HUES64 (cell line): ENCODE measurements around the gene SNX2.
"Not testable (repeated sequence)": the region's sequence is repeated elsewhere in the genome, so short reads cannot be mapped to it uniquely, and the experiment has no call there.

Experiments
- H3K27ac ChIP-seq: 2 replicates; pipeline ENCODE4 v1.7.0; 2013; ENCODE audit warnings: low read depth, low read length, inconsistent platforms
- H3K27me3 ChIP-seq: 2 replicates; pipeline ENCODE4 v1.6.1; 2013; ENCODE audit warnings: mild to moderate bottlenecking, low read length; ENCODE audit not compliant: insufficient read depth
- H3K36me3 ChIP-seq: 2 replicates; pipeline ENCODE4 v1.6.1; 2013; ENCODE audit warnings: mild to moderate bottlenecking, low read length; ENCODE audit not compliant: insufficient read depth
- H3K4me1 ChIP-seq: 2 replicates; pipeline ENCODE4 v1.6.1; 2013; ENCODE audit warnings: mild to moderate bottlenecking, low read length, moderate library complexity; ENCODE audit not compliant: insufficient read depth
- H3K4me3 ChIP-seq: 2 replicates; pipeline ENCODE4 v1.5.1; 2013; ENCODE audit warnings: mild to moderate bottlenecking, low read length, moderate library complexity
- H3K9ac ChIP-seq: 2 replicates; pipeline ENCODE4 v1.6.1; 2013; ENCODE audit warnings: mild to moderate bottlenecking, low read depth, low read length
- H3K9me3 ChIP-seq: 2 replicates; pipeline ENCODE4 v1.6.1; 2013; ENCODE audit warnings: low read depth, low read length; ENCODE audit not compliant: insufficient read depth
- WGBS: fragments of 150-250, 120-280 bp; methylation state at CpG from one replicate; pipeline ENCODE4 v1.1.7; 2013; ENCODE audit warnings: missing lambda C conversion rate; 5-methylcytosine and 5-hydroxymethylcytosine counted together

SNX2 gene

GRCh38 chr5:122753500-122753899 lies 21.4 kb upstream of the SNX2 start:
- Histone ChIP-seq H3K27me3 (no peaks in the 10 kb centered on the region), H3K4me1 (peaks cover 11% of the 10 kb centered on the region), H3K4me3 (no peak overlapping the region)

GRCh38 chr5:122755783-122756182 lies 19.1 kb upstream of the SNX2 start:
- H3K27ac ChIP-seq = no peak overlapping the region
- no peak overlapping the region for H3K9ac ChIP-seq
- no peaks in the 10 kb centered on the region for H3K9me3 ChIP-seq
- WGBS = 96% methylated on average over 2 of the region's 2 CpGs
- H3K27me3 ChIP-seq = no peaks in the 10 kb centered on the region
- H3K4me1 ChIP-seq = peaks cover 11% of the 10 kb centered on the region
- no peaks in the 10 kb centered on the region for H3K36me3 ChIP-seq
- no peak overlapping the region for H3K4me3 ChIP-seq

More at GRCh38 chr5:122753500-122753899, 21.4 kb upstream of the SNX2 start:
- Histone ChIP-seq H3K27ac (no peak overlapping the region), H3K36me3 (no peaks in the 10 kb centered on the region), H3K9me3 (no peaks in the 10 kb centered on the region), H3K9ac (no peak overlapping the region)

- Histone ChIP-seq H3K4me3 (no peak overlapping the region), H3K9me3 (no peaks in the 10 kb centered on the region), H3K9ac (no peak overlapping the region), H3K4me1 (peaks cover 6% of the 10 kb centered on the region; the same call in 1 of the 2 replicates), H3K36me3 (no peaks in the 10 kb centered on the region), H3K27me3 (no peaks in the 10 kb centered on the region), H3K27ac (no peak overlapping the region)
- 100% methylated on average over 1 of the region's 2 CpGs for WGBS
Observed at GRCh38 chr5:122756264-122756911, 18.5 kb upstream of the SNX2 start.

DNA sequence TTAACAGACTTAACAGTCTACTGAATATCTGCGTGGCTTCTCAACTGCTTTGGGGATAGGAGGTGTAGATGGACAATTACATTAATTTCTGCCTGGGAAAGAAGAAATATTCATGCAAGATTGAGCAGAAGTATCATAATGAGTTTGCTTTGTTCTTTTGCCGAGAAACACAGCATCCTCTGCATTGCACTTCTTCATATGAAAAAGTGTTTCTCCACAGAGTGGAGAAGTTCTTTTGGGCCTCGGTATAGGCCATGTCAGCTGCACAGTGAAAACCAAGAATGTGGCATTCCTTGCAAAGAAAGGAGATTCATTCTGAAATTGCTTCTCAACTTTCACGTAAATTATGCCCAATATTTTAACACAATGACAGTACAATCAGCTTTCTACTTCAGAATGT lies 17.6 kb upstream of the SNX2 start:
- H3K4me3 ChIP-seq = no peak overlapping the region
- 92% methylated on average over 4 of the region's 4 CpGs for WGBS
- H3K36me3 ChIP-seq = no peaks in the 10 kb centered on the region
- H3K9ac ChIP-seq = no peak overlapping the region
- no peak overlapping the region for H3K27ac ChIP-seq
- peaks cover 2% of the 10 kb centered on the region; the same call in 1 of the 2 replicates for H3K4me1 ChIP-seq
- no peaks in the 10 kb centered on the region for H3K27me3 ChIP-seq
- no peaks in the 10 kb centered on the region for H3K9me3 ChIP-seq

DNA sequence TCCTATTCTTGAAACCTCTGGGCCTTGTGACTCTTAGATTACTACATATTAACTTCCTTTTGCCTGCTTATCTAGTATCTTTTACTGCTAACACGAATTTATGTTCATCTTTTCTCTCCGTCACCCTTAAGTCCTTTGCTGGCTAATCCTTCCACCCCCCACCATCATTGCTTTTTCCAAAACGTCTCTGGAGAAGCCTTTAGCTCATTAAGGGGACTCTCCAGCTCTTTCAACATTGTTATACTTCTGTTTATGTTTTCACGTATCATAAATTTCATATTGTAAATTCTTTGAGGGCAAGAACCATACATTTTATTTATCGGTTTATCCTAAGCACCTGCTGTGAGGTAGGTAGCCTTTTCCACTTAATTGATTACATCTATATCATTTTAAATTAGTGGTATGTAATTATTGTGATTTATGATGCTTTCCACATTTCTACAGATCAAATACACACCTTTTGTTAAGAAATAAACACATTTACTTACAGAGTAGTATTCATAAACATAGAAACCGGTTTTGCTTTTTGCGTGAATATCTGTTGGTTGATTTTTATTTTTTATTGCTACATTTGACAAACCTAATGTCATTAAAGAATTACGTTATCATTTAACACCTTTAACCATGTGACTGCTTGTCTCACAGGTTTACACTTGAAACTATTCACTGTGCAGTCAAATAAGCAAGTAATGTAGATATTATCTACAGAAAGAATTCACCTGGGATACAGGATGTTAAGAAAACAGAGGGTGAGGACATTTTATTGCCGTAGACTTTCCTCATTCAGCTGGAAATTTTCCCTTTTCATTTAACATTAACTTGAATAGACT lies 15.4 kb upstream of the SNX2 start:
- no peak overlapping the region for H3K27ac ChIP-seq
- no peak overlapping the region for H3K4me3 ChIP-seq
- H3K9ac ChIP-seq = no peak overlapping the region
- peaks cover 2% of the 10 kb centered on the region; the same call in 1 of the 2 replicates for H3K4me1 ChIP-seq
- no peaks in the 10 kb centered on the region for H3K36me3 ChIP-seq
- H3K9me3 ChIP-seq = no peaks in the 10 kb centered on the region
- no peaks in the 10 kb centered on the region for H3K27me3 ChIP-seq
- WGBS = 88% methylated on average over 5 of the region's 9 CpGs

DNA sequence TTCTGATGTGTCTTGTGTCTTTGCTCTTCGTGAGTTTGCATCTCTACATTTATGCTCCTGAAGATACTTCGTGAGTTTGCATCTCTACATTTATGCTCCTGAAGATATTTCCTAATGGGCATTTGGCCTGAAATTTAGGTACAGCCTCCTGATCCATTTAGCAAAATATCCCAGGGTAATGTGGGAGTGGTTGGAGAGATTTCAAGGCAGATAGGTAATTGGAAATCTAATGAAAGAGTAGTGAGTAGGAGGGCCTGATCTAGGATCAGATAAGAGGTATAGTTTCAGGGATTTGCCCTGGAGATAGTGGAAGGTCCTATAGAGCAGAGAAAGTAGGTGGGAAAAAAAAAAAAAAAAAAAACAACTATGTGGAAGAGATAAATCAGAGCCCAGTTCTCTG lies 14.6 kb upstream of the SNX2 start:
- Histone ChIP-seq H3K27me3 (no peaks in the 10 kb centered on the region), H3K36me3 (no peaks in the 10 kb centered on the region), H3K9me3 (no peaks in the 10 kb centered on the region), H3K4me1 (peaks cover 2% of the 10 kb centered on the region; the same call in 1 of the 2 replicates), H3K27ac (no peak overlapping the region), H3K4me3 (no peak overlapping the region), H3K9ac (no peak overlapping the region)
- 84% methylated on average over 2 of the region's 2 CpGs for WGBS

DNA sequence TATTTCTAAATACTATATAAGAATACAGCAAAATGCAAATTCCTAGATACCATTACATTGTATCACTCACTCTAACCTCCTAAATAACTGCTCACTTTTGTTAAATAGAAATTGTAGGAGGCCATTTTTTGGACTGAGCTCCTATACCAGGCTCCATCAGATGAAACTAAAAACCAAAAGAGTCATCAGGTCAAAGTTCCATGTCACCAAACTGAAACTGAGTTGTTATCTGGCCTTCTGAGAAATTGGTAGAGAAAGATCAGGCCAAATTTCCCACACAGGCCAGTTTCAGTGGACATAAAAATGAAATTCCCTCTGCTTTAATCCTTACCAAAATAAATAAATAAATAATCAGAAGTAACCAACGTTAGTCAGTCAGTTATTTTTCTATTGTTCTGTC lies 13.8 kb upstream of the SNX2 start:
- Histone ChIP-seq H3K36me3 (no peaks in the 10 kb centered on the region), H3K27ac (no peak overlapping the region), H3K9ac (no peak overlapping the region), H3K4me1 (peaks cover 2% of the 10 kb centered on the region; the same call in 1 of the 2 replicates), H3K4me3 (no peak overlapping the region), H3K9me3 (no peaks in the 10 kb centered on the region), H3K27me3 (no peaks in the 10 kb centered on the region)
- 76% methylated on average over 1 of the region's 1 CpG for WGBS

DNA sequence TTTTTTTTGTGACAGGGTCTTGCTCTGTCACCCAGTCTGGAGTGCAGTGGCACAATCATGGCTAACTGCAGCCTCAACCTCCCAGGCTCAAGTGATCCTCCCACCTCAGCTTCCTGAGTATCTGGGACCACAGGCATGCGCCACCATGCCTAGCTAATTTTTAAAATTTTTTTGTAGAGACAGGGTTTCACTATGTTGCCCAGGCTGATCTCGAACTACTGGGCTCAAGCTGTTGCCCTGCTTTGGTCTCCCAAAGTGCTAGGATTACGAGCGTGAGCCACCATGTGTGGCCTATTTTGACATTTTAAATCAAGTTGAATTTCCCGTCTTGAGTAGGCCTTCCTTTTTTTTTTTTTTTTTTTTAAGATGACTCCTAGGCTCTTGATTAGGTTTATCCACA lies 13.0 kb upstream of the SNX2 start:
- not testable (repeated sequence) for H3K27me3 ChIP-seq, H3K9ac ChIP-seq, H3K27ac ChIP-seq, H3K4me1 ChIP-seq, H3K36me3 ChIP-seq, H3K4me3 ChIP-seq, H3K9me3 ChIP-seq
- 87% methylated on average over 5 of the region's 5 CpGs for WGBS

DNA sequence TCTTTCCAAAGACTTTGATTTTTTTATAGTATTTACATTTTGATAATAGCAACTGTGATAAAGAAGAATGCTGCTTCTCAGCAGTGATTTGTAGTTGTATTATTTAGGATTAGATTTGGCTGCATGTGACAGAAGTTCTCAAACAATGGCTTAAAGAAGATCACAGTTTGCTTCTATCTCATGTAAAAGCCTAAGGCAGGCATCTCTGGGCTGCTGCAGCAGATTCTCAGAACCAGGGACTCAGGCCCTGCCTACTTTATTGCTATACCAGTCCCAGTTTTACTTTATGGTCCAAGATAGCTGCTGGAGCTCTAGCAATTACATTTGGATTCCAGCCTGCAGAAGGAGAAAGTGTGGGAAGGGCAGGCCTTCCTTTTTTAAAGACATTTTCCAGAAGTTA lies 8.8 kb upstream of the SNX2 start:
- Histone ChIP-seq H3K4me1 (no peaks in the 10 kb centered on the region), H3K9me3 (no peaks in the 10 kb centered on the region), H3K27ac (no peak overlapping the region), H3K27me3 (no peaks in the 10 kb centered on the region), H3K36me3 (no peaks in the 10 kb centered on the region), H3K4me3 (no peak overlapping the region), H3K9ac (no peak overlapping the region)

DNA sequence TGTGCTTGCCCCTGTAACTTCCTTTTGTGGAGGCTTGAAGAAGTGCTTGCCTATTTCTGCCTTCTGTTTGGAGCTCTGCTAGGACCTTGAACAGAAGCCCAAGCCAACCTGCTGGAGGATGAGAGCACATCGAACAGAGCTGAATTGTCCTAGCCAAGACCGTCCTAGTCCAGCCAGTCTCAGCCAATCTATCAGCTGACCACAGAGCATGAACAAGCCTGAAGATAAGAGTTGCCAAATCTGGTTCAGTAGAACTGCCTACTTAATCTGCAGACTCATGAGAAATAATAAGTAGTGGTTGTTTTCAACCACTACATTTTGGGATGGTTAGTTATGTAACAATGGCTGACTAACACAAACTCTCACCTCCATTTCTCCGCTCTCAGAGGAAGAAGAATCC lies 4.4 kb upstream of the SNX2 start:
- H3K9ac ChIP-seq = no peak overlapping the region
- H3K27ac ChIP-seq = no peak overlapping the region
- peaks cover 3% of the 10 kb centered on the region; the same call in 1 of the 2 replicates for H3K27me3 ChIP-seq
- no peaks in the 10 kb centered on the region for H3K9me3 ChIP-seq
- WGBS = 94% methylated on average over 3 of the region's 3 CpGs
- H3K4me1 ChIP-seq = no peaks in the 10 kb centered on the region
- H3K4me3 ChIP-seq = no peak overlapping the region
- H3K36me3 ChIP-seq = no peaks in the 10 kb centered on the region

GRCh38 chr5:122772446-122772845 lies 2.4 kb upstream of the SNX2 start:
- Histone ChIP-seq H3K4me1 (peaks cover 14% of the 10 kb centered on the region), H3K9me3 (no peaks in the 10 kb centered on the region), H3K27ac (no peak overlapping the region), H3K36me3 (no peaks in the 10 kb centered on the region), H3K9ac (no peak overlapping the region), H3K4me3 (no peak overlapping the region), H3K27me3 (peaks cover 3% of the 10 kb centered on the region; the same call in 1 of the 2 replicates)
- 89% methylated on average over 1 of the region's 1 CpG for WGBS
